MM.1S (cell line): ENCODE measurements around the gene CACNG7.

Experiments used
- DNase-seq: peaks from one replicate; pipeline ENCODE4 v3.0.0-alpha.2; 2015
- H2AFZ ChIP-seq: fragments of 300-600 bp; sonication (generic); 2 replicates; pipeline ENCODE4 v1.6.0; 2016; ENCODE audit warnings: antibody characterized with exemption, low read length
- H3F3A ChIP-seq: fragments of 300-600 bp; sonication (generic); 2 replicates; pipeline ENCODE4 v1.6.1; 2016; ENCODE audit warnings: mild to moderate bottlenecking, antibody characterized with exemption, low read length, moderate library complexity, mixed read lengths; ENCODE audit not compliant: insufficient read depth
- H3K27ac ChIP-seq: fragments of 300-600 bp; sonication (generic); 2 replicates; pipeline ENCODE4 v1.5.1; 2016; ENCODE audit warnings: mild to moderate bottlenecking, low read length
- H3K27me3 ChIP-seq: fragments of 300-600 bp; sonication (generic); replicated peaks from 2 replicates; pipeline ENCODE4 v1.6.0; 2016; ENCODE audit warnings: low read length; ENCODE audit not compliant: insufficient read depth
- H3K36me3 ChIP-seq: fragments of 300-600 bp; sonication (generic); replicated peaks from 2 replicates; pipeline ENCODE4 v1.6.1; 2016; ENCODE audit warnings: mild to moderate bottlenecking, low read length, mixed read lengths; ENCODE audit not compliant: insufficient read depth
- H3K4me1 ChIP-seq: fragments of 300-600 bp; sonication (generic); 2 replicates; pipeline ENCODE4 v1.6.1; 2016; ENCODE audit warnings: low read length, mixed read lengths
- H3K4me2 ChIP-seq: fragments of 300-600 bp; sonication (generic); 2 replicates; pipeline ENCODE4 v1.6.0; 2016; ENCODE audit warnings: low read depth, low read length
- H3K4me3 ChIP-seq: fragments of 300-600 bp; sonication (generic); 2 replicates; pipeline ENCODE4 v1.5.1; 2016; ENCODE audit warnings: low read length, mixed read lengths
- H3K79me2 ChIP-seq: fragments of 300-600 bp; sonication (generic); 2 replicates; pipeline ENCODE4 v1.6.1; 2016; ENCODE audit warnings: mixed run types, low read length, mixed read lengths
- H3K9ac ChIP-seq: fragments of 300-600 bp; sonication (generic); 2 replicates; pipeline ENCODE4 v1.6.1; 2016; ENCODE audit warnings: low read length, mixed read lengths
- H3K9me2 ChIP-seq: fragments of 300-600 bp; sonication (generic); replicated peaks from 2 replicates; pipeline ENCODE4 v1.6.1; 2016; ENCODE audit warnings: mild to moderate bottlenecking, low read length, mixed read lengths; ENCODE audit not compliant: insufficient read depth
- H3K9me3 ChIP-seq: fragments of 300-600 bp; sonication (generic); replicated peaks from 2 replicates; pipeline ENCODE4 v1.6.1; 2016; ENCODE audit warnings: mild to moderate bottlenecking, low read length, mixed read lengths; ENCODE audit not compliant: insufficient read depth
- H4K20me1 ChIP-seq: fragments of 300-600 bp; sonication (generic); 2 replicates; pipeline ENCODE4 v1.6.1; 2016; ENCODE audit warnings: mild to moderate bottlenecking, low read length, moderate library complexity, mixed read lengths; ENCODE audit not compliant: insufficient read depth
- EZH2 ChIP-seq: fragments of 300-600 bp; sonication (generic); optimal IDR thresholded peaks from 2 replicates; pipeline ENCODE3; 2017; ENCODE audit warnings: low read depth, mild to moderate bottlenecking, antibody characterized with exemption, low read length, mixed read lengths
- EZH2phosphoT487 ChIP-seq: fragments of 300-600 bp; sonication (generic); IDR thresholded peaks from 2 replicates; pipeline ENCODE4 v1.6.1; 2018; ENCODE audit warnings: antibody characterized with exemption, low read length
- TF ChIP-seq, protein P1 (sequence below): fragments of 300-600 bp; sonication (generic); IDR thresholded peaks from 2 replicates; pipeline ENCODE4 v1.5.1; 2016; ENCODE audit warnings: antibody characterized with exemption, low read length, mixed read lengths

CACNG7 gene

DNA sequence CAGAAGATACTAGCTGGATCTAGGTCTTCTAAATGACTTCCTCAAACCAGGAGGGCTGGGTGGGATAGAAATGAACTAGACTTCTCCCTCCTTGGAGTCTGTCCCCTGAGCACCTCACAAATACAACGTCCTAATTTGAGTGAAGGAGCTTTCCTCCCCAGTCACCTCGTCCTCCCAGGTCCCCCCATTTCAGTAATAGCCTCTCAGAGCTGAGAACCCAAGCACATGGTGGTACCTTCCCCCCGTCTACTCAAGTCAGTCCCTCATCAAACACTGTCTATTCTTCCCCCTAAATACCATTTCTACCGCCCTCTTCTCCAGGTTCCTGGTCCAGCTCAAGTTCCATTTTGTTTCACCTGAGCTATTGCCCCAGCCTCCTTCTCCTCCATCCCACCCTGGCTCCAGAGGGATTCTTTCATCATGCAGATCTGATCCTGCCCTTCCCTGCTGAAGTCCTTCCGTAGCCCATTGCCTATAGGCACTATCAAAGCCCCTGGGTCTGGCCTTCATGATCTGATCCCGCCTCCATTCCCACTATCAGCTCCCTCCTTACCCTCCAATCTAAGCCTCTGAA, 32.3 kb upstream of the CACNG7 start:
- H3K79me2 ChIP-seq: no peaks in the 10 kb centered on the region
- no peaks in the 10 kb centered on the region for H3K36me3 ChIP-seq
- no peak for DNase-seq
- no peaks in the 10 kb centered on the region for H3K4me1 ChIP-seq
- peaks cover 11% of the 10 kb centered on the region for H3K27me3 ChIP-seq
- H3K4me3 ChIP-seq: no peak overlapping the region
- no peak overlapping the region for H2AFZ ChIP-seq
- no peak overlapping the region for H3K4me2 ChIP-seq
- no peaks in the 10 kb centered on the region for H3K9me3 ChIP-seq
- H3K9ac ChIP-seq: no peak overlapping the region
- no peaks in the 10 kb centered on the region for H3F3A ChIP-seq
- TF ChIP-seq, protein P1, sequence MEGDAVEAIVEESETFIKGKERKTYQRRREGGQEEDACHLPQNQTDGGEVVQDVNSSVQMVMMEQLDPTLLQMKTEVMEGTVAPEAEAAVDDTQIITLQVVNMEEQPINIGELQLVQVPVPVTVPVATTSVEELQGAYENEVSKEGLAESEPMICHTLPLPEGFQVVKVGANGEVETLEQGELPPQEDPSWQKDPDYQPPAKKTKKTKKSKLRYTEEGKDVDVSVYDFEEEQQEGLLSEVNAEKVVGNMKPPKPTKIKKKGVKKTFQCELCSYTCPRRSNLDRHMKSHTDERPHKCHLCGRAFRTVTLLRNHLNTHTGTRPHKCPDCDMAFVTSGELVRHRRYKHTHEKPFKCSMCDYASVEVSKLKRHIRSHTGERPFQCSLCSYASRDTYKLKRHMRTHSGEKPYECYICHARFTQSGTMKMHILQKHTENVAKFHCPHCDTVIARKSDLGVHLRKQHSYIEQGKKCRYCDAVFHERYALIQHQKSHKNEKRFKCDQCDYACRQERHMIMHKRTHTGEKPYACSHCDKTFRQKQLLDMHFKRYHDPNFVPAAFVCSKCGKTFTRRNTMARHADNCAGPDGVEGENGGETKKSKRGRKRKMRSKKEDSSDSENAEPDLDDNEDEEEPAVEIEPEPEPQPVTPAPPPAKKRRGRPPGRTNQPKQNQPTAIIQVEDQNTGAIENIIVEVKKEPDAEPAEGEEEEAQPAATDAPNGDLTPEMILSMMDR: no peak
- TF ChIP-seq EZH2: no peak
- TF ChIP-seq EZH2phosphoT487: no peak
- no peaks in the 10 kb centered on the region for H3K9me2 ChIP-seq
- H4K20me1 ChIP-seq: no peaks in the 10 kb centered on the region
- no peak overlapping the region for H3K27ac ChIP-seq

DNA sequence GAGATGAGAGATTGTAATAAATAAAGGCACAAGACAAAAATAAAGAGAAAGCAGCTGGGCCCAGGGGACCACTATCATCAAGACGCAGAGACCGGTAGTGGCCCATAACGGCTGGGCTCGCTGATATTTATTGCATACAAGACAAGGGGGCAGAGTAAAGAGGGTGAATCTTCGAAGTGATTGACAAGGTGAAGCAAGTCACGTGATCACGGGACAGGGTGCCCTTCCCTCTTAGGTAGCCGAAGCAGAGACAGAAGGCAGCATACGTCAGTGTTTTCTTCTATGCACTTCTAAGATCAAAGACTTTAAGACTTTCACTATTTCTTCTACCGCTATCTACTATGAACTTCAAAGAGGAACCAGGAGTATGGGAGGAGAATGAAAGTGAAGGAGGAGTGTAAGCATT, 31.7 kb upstream of the CACNG7 start:
- H4K20me1 ChIP-seq: no peaks in the 10 kb centered on the region
- no peaks in the 10 kb centered on the region for H3K9me3 ChIP-seq

DNA sequence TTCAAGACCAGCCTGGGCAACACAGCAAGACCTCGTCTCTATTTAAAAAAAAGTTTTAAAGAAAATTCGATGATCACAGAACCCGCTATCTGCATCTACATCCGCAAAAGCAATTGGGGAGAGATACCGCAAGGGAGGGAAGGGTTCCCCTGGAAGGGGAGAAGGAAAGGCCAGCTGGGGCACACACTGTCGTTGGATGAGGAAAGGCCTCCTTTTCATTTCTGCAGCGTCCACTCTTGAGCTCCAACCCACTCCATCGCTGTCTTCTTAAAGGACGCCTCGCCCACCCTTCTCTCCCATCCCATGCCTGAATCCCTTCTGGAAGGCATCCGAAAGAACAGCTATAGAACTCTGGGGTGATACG, 30.3 kb upstream of the CACNG7 start:
- Histone ChIP-seq H3K9ac (no peak overlapping the region), H2AFZ (no peak overlapping the region), H3K4me2 (no peak overlapping the region), H4K20me1 (no peaks in the 10 kb centered on the region), H3K9me2 (no peaks in the 10 kb centered on the region), H3K27me3 (peaks cover 12% of the 10 kb centered on the region), H3K36me3 (no peaks in the 10 kb centered on the region), H3K27ac (no peak overlapping the region), H3K4me1 (no peaks in the 10 kb centered on the region), H3K9me3 (no peaks in the 10 kb centered on the region), H3F3A (no peaks in the 10 kb centered on the region), H3K79me2 (no peaks in the 10 kb centered on the region), H3K4me3 (no peak overlapping the region)
- no peak for DNase-seq
- TF ChIP-seq EZH2phosphoT487 (no peak), EZH2 (no peak)
- TF ChIP-seq, protein P1: no peak

More for the DNA sequence above, 31.7 kb upstream of the CACNG7 start:
- TF ChIP-seq, protein P1: no peak
- TF ChIP-seq EZH2 (no peak), EZH2phosphoT487 (no peak)
- no peaks in the 10 kb centered on the region for H3F3A ChIP-seq
- no peaks in the 10 kb centered on the region for H3K36me3 ChIP-seq
- no peak overlapping the region for H3K4me2 ChIP-seq
- H3K27me3 ChIP-seq: peaks cover 12% of the 10 kb centered on the region
- H3K4me1 ChIP-seq: no peaks in the 10 kb centered on the region
- no peak for DNase-seq
- H3K79me2 ChIP-seq: no peaks in the 10 kb centered on the region
- no peak overlapping the region for H3K27ac ChIP-seq
- H3K4me3 ChIP-seq: no peak overlapping the region
- H2AFZ ChIP-seq: no peak overlapping the region
- H3K9me2 ChIP-seq: no peaks in the 10 kb centered on the region
- no peak overlapping the region for H3K9ac ChIP-seq
